Left ventricle myocardium superior (tissue), 1 donor: ENCODE data around the gene TRIM33. TPM values are rescaled to one million over a fixed set of nuclear protein-coding genes. Genes with fewer than 3 reads are reported as not detected.
A peak's percentile ranks its signal among the peaks of the same experiment; 100 is the strongest.

ENCODE experiments used
- ATAC-seq: fragments of 200-7000 bp; cut with Tn5 transposase; one replicate; pipeline ENCODE4 v1.9.1; 2020; ENCODE audit warnings: mild to moderate bottlenecking, moderate library complexity
- DNase-seq: peaks from one replicate; pipeline ENCODE4 v3.0.0-alpha.2; 2020
- intact Hi-C: fragments of 100-400 bp; cut with micrococcal nuclease; formaldehyde crosslinking; loops from one replicate; pipeline ENCODE4 v1.11.0; 2022
- long read RNA-seq: library from polyadenylated mRNA; unstranded; transcript quantifications from one replicate; pipeline ENCODE4 v2.0.0, GENCODE V29; 2021
- total RNA-seq: library from RNA; stranded (reverse); fragmentation: NEBNext Ultra II Directional; extraction: Animal tissue kit (Norgen Biotek cat#: 25700); gene quantifications from one replicate; pipeline ENCODE4 v1.2.1, GENCODE V29; 2021
- donor health status: DM: no; HTN: yes; CAD: no; lungs with severe emphysema.

TRIM33 gene
- total RNA-seq, result 17.9 TPM
- long read RNA-seq, full-length matches to known transcripts, result 13 of 28 reads
- long read RNA-seq, partial matches to known transcripts, result 12 of 28 reads
- long read RNA-seq, other reads (novel, unspliced or antisense), result 3 of 28 reads

DNA sequence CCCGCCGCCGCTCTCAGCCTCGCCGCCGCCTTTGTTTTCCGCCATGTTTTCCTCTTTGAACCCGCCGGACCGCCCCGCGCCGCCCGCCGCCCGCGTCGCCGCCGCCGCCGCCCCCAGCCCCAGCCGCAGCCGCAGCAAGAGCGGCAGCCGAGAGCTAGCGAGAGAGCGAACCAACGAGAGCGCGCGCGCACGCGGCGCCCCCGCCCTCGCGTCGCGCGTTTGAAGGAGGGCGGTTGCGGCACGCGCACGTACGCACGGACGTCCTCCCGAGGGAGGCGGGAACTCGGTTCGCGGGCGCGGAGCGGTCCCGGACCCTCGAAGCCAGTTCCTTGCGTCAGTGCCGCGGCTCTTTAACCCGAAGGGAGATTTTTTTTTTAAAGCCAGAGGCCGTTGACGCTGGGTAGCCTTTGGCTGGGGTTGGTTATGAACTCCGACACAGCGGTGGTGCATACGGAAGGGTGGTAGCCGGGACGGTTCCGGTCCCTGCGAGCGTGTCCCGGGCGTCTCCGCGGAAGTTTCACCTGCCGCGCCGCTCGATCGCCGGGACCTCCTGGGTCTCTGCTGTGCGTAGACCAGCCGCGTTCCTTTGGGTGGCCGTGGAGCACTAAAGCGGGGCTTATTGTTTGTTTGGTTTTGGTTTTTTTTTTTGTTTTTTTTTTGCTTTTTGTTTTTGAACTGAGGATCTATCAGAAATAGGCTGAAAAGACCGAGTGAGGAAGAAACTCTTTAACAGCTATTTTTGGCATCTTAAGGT lies at the start of gene TRIM33:
Gene TRIM33 (minus strand): TSS at position 172 of the 754 bp plus-strand sequence. CDS start 127 bp downstream, at position 45.
- intact Hi-C loops, result no loop called here
- DNase-seq (peak; percentile 97), ATAC-seq (peak; percentile 95)

DNA sequence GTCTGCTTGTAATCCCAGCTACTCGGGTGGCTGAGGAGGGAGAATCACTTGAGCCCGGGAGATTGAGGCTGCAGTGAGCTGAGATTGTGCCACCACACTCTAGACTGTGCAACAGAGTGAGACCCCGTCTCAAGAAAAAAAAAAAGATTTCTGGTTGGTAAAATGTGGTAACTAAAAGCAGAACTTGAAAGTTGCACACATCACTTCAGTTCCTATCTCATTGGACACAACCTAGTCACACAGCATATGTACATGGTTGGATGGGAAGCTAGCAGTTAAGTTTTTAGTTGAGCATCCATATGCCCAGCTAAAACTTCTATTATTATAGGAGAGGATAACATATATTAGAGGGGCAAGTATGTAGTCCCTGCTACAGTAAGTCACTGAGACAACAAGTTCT lies 48.4 kb upstream of the TRIM33 start:
- no peak for ATAC-seq
- intact Hi-C loops, result no loop called here
- no peak for DNase-seq

DNA sequence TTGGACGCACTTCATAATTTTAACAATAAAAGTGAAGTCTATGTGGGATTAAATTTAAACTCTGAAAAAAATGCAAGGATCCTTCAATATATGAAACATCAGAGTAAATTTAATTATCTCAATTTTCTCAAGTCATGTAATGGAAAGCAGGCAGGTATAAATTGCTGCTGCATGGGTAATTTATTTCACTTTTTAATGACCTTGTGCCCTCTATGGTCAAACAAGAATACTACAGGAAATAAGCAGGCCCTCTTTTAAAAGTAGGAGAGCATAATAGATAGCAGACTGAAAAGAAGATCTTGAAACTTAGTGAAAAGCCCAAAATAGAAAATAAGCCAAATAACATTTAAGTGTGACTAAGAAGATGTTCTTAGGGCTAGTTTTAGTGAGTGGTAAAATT lies 47.5 kb upstream of the TRIM33 start:
- intact Hi-C loops, result no loop called here
- no peak for ATAC-seq
- DNase-seq, result no peak

DNA sequence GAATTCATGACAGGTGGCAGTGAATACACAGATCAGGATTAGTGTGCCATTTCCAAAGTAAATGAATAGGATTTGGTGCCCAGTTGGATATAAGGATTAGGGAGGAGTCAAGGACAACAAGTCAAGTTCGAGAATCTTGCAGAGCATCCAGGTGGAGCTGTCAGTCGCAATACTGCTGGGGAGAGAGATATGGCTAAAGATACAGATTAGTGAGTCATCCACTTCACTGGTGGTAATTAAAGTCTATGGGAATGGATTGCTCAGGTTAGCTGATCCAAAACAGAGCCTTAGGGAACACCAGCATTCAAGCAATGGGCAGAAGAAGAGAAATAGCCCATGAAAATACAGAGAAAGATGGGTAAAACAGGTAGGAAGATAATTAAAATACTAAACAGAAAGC lies 43.6 kb upstream of the TRIM33 start:
- intact Hi-C loops, result no loop called here
- ATAC-seq, result no peak
- no peak for DNase-seq

DNA sequence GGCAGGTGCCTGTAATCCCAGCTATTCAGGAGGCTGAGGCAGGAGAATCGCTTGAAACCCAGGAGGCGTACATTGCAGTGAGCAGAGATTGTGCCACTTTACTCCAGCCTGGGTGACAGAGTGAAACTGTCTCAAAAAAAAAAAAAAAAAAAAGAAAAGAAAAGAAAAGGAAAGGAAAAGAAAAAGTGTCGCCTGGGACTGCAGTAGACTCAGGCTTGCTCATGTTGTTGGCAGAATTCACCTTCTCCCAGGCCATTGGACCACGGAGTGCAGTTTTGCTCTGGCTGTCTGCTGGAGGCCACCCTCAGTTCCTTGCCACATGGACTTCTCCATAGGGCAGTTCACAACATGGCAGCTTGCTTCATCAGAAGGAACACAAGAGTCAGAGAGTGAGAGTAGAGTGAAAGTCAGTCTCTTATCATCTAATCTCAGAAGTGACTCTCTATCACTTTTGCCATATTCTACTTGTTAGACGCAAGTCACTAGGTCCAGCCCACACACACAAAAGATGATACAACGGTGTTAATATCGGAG lies 41.2 kb upstream of the TRIM33 start:
- intact Hi-C loops, result no loop called here
- DNase-seq, result no peak
- ATAC-seq, result no peak

DNA sequence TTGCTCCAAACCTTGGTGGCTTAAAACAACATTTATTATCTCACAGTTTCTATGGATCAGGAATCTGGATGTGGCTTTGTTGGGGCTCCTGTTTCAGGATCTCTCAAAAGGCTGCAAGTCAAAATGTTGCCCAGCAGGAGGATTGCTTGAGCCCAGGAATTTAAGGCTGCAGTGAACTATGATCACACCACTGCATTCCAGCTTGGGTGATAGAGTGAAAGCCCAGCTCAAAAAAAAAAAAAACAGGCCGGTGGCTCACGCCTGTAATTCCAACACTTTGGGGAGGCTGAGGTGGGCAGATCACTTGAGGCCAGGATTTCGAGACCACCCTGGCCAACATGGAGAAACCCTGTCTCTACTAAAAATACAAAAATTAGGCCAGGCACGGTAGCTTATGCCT lies 40.4 kb upstream of the TRIM33 start:
- intact Hi-C loops, result no loop called here
- DNase-seq, result no peak

DNA sequence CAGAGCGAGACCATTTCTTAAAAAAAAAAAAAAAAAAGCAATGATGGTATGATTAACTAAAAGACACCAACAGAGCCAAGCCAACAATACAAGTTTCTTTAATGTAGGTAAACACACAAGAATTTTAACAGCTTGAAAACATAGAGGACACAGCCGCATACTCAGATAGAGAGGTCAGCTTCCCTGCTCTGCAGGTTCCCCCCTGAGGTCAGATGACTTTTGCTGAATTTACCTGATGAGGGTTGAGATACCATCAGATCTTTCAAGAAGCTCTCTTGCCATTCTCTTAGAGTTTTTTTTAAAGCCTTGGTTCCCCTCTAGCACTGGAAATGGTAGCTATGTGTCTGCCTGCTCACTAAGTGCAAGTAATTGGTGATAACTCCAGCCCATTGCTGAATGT lies 39.3 kb upstream of the TRIM33 start:
- ATAC-seq, result no peak
- no peak for DNase-seq
- intact Hi-C loops, result no loop called here

More for the DNA sequence above, 40.4 kb upstream of the TRIM33 start:
- ATAC-seq, result no peak

DNA sequence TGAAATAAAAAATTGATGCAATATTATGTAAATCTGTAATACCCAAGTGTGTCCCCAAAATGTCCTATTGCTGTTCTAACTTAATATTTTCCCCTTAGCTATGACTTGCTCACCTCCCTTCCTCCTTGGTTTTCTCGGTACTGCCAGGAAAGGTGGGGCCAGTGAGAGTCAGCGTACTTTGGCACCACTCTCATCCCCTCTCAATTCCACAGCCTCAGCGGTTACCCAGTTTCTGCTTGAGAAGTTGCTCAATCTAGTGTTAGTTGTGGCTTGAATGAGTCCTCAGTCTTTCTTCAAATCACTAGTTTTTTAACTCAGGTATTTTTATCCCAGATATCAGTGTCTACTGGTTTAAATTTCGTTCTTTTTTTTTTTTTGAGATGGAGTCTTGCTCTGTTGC lies 38.1 kb upstream of the TRIM33 start:
- DNase-seq, result no peak
- no peak for ATAC-seq
- intact Hi-C loops, result loop anchor here (10.0 kb wide), 1 partner anchor 724 kb away; no protein-coding TSS in a partner anchor

DNA sequence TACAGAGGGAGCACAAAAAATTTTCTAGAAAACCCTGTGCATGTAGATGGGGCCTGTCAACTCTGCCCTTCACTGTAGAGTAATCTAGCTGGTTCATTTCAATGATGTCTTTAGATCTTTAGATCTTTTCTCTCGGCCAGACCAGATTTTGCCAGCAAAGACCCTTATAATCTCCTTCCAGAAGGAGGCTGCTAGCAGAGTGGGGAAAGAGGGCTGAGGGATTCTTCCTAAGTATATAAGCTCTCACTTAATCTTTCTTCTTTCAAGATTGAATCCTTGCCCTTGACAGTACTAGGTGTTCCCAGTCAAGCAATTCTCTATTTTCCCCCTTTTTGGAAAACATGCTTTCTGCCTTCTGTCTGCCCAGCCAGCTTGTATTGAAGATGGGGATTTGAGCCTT lies 36.1 kb upstream of the TRIM33 start:
- intact Hi-C loops, result loop anchor here (10.0 kb wide), 1 partner anchor 722 kb away; no protein-coding TSS in a partner anchor
- ATAC-seq, result no peak
- no peak for DNase-seq

DNA sequence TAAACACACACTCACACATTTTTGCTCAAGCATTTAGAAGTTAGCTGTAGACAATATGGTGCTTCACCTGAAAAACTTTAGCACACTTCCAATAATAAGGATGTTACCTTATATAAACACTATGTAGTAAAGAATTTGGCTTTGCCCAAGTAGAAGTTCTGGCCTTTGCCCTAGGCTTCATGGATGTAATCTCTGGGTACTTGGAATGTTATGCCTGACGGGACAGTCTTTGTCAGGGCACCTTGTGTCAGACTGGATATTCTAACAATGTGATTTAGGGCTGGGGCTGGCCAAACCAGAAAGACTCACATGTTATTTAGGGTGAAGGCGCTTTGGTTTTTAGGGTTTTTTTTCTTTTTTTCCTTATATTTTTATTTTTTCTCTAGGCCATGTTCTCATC lies 34.8 kb upstream of the TRIM33 start:
- intact Hi-C loops, result loop anchor here (10.0 kb wide), 1 partner anchor 721 kb away; no protein-coding TSS in a partner anchor
- no peak for ATAC-seq
- no peak for DNase-seq

DNA sequence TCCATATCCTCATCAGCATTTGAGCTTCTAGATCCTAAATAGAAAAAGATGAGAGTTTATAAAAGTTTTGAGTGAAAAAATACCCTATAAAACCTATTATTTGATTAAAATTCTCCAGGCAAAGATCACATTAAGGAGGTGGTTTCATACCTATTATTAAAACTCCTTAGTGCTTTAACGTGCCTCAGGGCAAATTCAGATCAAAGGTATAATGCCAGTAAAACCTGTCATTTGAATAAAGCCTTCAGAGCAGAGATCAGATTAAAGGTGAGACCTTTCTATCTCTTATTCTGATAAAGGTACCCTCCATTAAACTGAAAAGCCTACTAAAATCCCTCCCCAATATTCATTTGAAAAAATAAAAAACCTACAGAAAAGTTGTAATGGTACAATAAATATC lies 34.3 kb upstream of the TRIM33 start:
- no peak for ATAC-seq
- intact Hi-C loops, result loop anchor here (10.0 kb wide), 1 partner anchor 721 kb away; no protein-coding TSS in a partner anchor
- DNase-seq, result no peak

DNA sequence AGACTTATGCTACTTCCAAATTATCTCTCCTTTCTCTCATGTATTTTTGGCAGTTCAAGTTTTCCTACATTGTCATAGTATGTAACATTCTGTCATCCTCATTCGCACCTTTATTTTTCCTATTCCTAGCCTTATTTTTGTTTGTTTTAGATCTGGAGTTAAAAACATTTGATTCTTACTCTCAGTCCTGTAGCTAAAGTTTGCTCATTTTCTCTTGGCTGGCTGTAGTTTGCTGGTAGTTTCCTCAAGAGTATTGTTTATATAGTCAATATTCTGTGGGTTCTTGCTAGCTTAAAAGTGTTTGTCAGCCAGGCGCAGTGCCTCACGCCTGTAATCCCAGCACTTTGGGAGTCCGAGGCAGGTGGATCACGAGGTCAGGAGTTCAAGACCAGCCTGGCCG lies 29.8 kb upstream of the TRIM33 start:
- ATAC-seq (no peak), DNase-seq (no peak)
- intact Hi-C loops, result loop anchor here (10.0 kb wide), 1 partner anchor 716 kb away; no protein-coding TSS in a partner anchor

DNA sequence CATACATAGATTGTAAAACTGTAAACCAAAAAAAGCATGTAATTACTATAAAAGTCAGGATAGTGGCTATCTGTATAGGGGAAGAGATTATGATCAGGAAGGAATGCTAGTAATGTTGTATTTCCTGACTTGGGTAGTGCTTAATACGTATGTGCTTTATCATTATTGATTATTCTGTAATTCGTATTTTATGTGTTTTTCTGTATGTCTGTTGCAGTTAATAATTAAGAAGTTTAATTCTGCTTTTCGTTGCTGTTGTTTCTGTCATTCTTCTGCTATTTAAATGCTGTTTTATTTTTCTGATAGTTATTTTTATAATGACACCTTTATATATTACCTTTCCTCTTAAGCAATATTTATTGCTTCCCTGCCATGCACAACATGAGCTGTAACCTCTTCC lies 29.3 kb upstream of the TRIM33 start:
- intact Hi-C loops, result loop anchor here (10.0 kb wide), 1 partner anchor 715 kb away; no protein-coding TSS in a partner anchor
- no peak for ATAC-seq

DNA sequence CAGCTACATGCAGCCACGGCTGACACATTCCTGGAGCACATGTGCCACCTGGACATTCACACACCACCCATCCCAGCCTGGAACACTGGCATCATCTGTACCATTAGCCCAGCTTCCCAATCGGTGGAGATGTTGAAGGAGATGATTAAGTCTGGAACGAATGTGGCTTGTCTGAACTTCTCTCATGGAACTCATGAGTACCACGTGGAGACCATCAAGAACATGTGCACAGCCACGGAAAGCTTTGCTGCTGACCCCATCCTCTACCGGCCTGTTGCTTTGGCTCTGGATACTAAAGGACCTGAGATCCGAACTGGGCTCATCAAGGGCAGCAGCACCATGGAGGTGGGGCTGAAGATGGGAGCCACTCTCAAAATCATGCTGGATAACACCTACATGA lies 25.0 kb upstream of the TRIM33 start:
- DNase-seq (no peak), ATAC-seq (no peak)
- intact Hi-C loops, result no loop called here

More for the DNA sequence above, 29.3 kb upstream of the TRIM33 start:
- DNase-seq, result no peak

DNA sequence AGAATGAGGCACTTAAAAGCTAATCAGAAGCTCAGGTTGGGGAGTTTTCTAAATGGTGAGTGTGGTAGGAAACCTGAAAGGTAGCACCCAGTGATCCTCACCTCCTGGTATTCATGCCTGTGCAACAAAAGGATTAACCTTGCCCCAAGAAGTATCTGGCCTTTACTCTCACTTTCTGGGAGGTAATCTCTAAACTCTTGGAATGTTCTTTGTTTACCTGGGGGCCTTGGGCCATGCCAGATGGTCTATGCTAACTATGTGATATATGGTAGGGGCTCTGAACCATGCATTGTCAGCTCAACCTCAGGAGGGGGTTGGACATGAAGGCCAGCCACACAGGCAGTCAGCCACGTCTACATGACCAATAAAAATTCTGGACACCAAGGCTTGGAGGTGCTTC lies 24.4 kb upstream of the TRIM33 start:
- intact Hi-C loops, result no loop called here
- ATAC-seq (no peak), DNase-seq (no peak)

DNA sequence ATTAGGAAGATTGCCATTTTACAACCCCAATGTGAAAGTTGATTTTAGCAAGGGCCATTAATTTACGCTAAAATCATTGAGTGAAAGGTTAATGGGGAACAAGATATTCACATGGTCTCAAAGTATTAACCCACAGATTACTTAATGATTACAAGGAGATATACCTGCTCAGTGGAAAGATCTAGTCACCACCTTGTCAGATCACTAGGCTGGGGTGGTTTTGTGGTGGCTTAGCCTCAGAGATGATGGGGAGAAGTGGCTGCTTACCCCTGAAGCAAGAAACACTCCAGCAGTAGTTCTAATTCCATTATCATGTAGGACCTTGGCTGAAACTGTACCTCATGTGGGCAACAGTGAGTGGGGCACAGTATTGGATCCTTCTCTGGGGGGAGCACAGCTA lies 20.1 kb upstream of the TRIM33 start:
- DNase-seq, result no peak
- intact Hi-C loops, result no loop called here
- no peak for ATAC-seq

DNA sequence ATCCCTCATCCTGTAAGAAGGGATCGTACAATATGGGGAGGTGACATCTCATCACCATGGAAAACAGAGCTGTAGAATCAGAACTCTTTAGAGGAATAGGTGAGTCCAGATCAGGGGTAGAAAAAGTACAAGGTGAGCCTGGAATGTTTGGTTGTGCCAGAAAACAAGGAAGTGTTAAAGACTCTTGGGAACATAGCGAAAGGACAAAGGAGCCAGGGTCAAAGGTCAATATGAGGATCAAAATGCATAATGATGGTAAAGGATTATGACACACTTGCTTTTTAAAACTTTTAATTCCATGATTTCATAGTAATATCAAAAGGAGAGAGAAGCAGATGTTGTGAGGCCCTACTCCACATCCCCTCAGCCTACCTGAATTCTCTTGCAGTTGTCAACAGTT lies 19.2 kb upstream of the TRIM33 start:
- intact Hi-C loops, result no loop called here
- DNase-seq, result no peak
- ATAC-seq, result no peak

DNA sequence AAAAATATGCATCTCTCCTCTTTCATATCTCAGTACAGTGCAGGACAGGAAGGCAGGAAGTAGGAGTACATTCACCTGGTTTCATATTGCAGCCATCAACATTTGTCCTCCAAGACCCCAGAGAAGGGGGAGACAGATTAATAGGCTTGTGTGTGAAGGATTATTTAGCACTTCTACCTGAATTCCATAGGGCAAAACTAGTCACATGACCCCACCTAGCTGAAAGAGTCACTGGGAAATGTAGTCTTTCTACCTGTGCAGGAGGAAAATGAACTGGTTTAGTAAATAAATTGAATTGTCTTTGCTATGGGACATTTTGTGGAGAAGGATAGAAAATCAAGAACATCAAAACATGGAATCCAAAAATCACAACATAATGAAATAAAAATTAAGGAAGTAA lies 13.9 kb upstream of the TRIM33 start:
- DNase-seq, result no peak
- intact Hi-C loops, result no loop called here
- ATAC-seq, result no peak

DNA sequence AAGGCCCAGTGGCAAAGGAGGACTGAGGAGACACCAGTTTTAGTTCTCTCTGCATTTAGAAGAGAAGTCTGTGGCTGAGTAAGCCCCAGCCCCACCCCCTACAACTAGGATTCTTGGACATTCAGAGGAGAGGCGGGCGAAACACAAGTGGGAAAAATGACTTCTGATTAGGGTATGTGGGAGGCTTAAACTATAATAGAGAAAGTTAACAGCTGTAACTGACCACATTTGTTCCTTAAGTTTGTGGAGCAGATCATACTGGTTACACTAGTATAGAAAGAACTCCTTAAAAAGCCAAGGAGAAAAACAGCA lies 11.2 kb upstream of the TRIM33 start:
- ATAC-seq (no peak), DNase-seq (no peak)
- intact Hi-C loops, result no loop called here

DNA sequence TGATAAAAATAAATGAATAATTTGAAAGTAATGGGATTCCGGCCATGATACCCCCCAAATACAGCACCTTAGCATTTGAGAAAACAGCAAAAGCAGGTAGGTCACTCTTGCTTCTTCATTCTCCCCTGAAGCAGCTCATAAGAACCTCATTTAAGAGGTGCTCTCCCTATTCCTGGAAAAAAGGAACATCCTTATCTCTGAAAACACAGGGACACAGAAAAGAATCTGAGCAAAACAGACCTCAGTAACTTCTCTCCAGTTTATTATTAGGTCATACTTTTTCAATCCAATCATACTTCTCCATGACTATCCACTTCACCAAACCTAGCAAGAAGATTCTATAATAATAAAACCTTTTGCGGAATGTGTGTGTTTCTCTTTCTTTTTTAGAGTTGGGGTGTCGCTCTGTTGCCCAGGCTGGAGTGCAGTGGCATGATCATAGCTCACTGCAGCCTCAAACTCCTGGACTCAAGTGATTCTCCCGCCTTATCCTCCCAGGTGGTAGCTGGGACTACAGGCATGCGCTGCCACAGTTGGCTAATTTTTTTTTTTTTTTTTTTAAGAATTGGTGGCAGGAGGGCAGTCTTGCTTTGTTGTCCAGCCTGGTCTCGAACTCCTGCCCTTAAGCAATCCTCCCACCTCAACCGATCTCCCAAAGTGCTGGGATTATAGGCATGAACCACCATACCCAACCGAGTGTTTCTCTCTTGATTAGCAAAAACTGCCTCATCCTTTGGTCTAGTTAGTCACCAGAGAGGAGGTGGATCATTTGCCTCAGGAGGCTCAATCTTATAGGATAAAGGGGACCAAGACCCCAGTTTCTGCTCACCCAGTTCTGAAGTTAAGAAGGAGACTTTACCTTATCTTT lies 10.6 kb upstream of the TRIM33 start:
- ATAC-seq, result no peak
- intact Hi-C loops, result no loop called here
- DNase-seq, result no peak
